ENCODE data around the gene ETNPPL. TPM values are rescaled to one million over a fixed set of nuclear protein-coding genes. Genes with fewer than 3 reads are reported as not detected.
A peak's percentile ranks its signal among the peaks of the same experiment; 100 is the strongest.

Gene ETNPPL
- total RNA-seq (ENCODE audit: low replicate concordance): 0.19 and 0.43 TPM in 2 replicates

DNA sequence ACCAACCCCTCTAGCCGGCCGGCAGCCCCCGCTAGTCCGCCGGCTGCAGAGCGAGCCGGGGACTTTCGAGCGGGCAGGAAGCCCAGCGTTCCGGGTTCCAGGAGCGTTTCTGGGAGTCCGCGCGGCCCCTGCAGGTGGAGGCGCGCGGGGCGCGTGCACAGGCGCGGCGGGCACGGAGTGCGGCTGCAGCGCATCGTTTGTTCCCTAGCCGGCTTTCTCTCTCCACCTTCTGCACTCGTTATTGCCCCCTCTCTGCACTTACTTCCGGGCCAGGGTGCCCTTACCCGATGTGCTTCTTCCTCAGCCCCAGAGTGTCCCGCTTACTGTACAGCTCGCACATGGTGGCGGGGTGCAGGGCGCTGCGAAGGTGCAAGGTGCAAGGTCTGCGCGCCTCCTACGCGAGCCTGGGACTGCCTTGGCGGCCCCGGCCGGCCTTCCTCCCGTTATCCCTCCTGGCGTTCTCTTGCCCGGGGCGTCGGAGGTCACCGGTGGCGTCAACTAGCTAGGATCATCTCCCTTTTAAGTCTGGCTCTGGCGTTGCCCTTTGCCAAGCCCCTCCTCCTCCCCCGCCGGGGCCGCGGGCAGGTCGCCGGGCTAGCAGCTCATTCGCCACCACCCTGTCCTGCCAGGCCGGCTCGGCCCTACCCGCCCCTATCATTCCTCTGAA lies at the start of gene ETNPPL:
TSS of gene ETNPPL (minus strand) at position 495 of the 667 bp plus-strand sequence. CDS start at position 340, 155 bp downstream.
- no peak within 1 kb of the TSS for H3K27ac ChIP-seq
- Mint-ChIP-seq H3K4me3 (peak within 1 kb of the TSS; percentile 85), H3K36me3 (peaks cover 2% of the 10 kb centered on the region), H3K27ac (no peak within 1 kb of the TSS), H3K4me1 (peaks cover 14% of the 10 kb centered on the region), H3K27me3 (ENCODE audit: insufficient read depth, low read depth) (peaks cover 22% of the 10 kb centered on the region), H3K9me3 (peaks cover 6% of the 10 kb centered on the region)
- peak within 1 kb of the TSS; percentile 86 for H3K4me2 ChIP-seq
- peaks cover 44% of the 10 kb centered on the region for H3K27me3 ChIP-seq
- H3K79me2 ChIP-seq (ENCODE audit: low read depth): no peaks in the 10 kb centered on the region
- peak; percentile 85 for DNase-seq (ENCODE audit: low spot score)
- TF ChIP-seq, protein P1, sequence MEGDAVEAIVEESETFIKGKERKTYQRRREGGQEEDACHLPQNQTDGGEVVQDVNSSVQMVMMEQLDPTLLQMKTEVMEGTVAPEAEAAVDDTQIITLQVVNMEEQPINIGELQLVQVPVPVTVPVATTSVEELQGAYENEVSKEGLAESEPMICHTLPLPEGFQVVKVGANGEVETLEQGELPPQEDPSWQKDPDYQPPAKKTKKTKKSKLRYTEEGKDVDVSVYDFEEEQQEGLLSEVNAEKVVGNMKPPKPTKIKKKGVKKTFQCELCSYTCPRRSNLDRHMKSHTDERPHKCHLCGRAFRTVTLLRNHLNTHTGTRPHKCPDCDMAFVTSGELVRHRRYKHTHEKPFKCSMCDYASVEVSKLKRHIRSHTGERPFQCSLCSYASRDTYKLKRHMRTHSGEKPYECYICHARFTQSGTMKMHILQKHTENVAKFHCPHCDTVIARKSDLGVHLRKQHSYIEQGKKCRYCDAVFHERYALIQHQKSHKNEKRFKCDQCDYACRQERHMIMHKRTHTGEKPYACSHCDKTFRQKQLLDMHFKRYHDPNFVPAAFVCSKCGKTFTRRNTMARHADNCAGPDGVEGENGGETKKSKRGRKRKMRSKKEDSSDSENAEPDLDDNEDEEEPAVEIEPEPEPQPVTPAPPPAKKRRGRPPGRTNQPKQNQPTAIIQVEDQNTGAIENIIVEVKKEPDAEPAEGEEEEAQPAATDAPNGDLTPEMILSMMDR (IDR thresholded peaks at IDR 0.05): no peak
- TF ChIP-seq EZH2phosphoT487 (IDR thresholded peaks at IDR 0.05): no peak
- no peak for TF ChIP-seq EZH2 (IDR thresholded peaks at IDR 0.05)
- peak within 1 kb of the TSS; percentile 63 for H3K4me3 ChIP-seq
- no peaks in the 10 kb centered on the region for H3K36me3 ChIP-seq
- peaks cover 22% of the 10 kb centered on the region for H3F3A ChIP-seq (ENCODE audit: low read depth)
- no peaks in the 10 kb centered on the region for H3K9me3 ChIP-seq (ENCODE audit: low read depth)
- no peak within 1 kb of the TSS for H3K9ac ChIP-seq
- H2AFZ ChIP-seq (replicated peaks): peak within 1 kb of the TSS; percentile 99
- H4K20me1 ChIP-seq (ENCODE audit: low read depth): no peaks in the 10 kb centered on the region
- H3K4me1 ChIP-seq: peaks cover 10% of the 10 kb centered on the region

DNA sequence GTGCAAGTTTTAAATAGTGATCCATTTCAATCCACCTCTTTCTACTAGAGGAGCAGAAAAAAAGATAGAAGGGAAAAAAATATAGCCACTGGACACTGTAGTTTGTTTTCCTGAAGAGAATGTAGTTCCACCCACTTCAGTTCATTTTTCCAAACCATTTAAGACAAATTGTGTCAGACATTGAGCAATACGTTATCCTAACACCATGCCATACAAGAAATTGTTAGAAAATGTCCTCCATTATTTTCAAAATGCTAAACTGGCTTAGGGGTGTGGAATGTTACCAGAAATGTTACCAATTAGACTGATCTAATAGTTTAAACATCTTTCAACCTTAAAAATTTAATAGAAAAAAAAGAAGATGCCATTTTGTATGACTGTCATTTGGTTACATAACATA lies 48.6 kb upstream of the ETNPPL start:
- H3K27me3 Mint-ChIP-seq (ENCODE audit: insufficient read depth, low read depth): no peaks in the 10 kb centered on the region
- TF ChIP-seq EZH2phosphoT487 (IDR thresholded peaks at IDR 0.05) (no peak), EZH2 (IDR thresholded peaks at IDR 0.05) (no peak)
- TF ChIP-seq, protein P1 (IDR thresholded peaks at IDR 0.05): no peak
- H3K4me1 Mint-ChIP-seq: no peaks in the 10 kb centered on the region
- DNase-seq (ENCODE audit: low spot score): no peak
- Histone ChIP-seq H3K79me2 (ENCODE audit: low read depth) (no peaks in the 10 kb centered on the region), H3F3A (ENCODE audit: low read depth) (no peaks in the 10 kb centered on the region), H2AFZ (replicated peaks) (no peak overlapping the region), H4K20me1 (ENCODE audit: low read depth) (no peaks in the 10 kb centered on the region), H3K27ac (no peak overlapping the region), H3K4me1 (no peaks in the 10 kb centered on the region), H3K36me3 (no peaks in the 10 kb centered on the region), H3K4me2 (no peak overlapping the region), H3K4me3 (no peak overlapping the region), H3K27me3 (no peaks in the 10 kb centered on the region), H3K9ac (no peak overlapping the region), H3K9me3 (ENCODE audit: low read depth) (no peaks in the 10 kb centered on the region)
- no peak overlapping the region for H3K27ac Mint-ChIP-seq
- H3K9me3 Mint-ChIP-seq: no peaks in the 10 kb centered on the region
- H3K4me3 Mint-ChIP-seq: no peak overlapping the region
- no peaks in the 10 kb centered on the region for H3K36me3 Mint-ChIP-seq

DNA sequence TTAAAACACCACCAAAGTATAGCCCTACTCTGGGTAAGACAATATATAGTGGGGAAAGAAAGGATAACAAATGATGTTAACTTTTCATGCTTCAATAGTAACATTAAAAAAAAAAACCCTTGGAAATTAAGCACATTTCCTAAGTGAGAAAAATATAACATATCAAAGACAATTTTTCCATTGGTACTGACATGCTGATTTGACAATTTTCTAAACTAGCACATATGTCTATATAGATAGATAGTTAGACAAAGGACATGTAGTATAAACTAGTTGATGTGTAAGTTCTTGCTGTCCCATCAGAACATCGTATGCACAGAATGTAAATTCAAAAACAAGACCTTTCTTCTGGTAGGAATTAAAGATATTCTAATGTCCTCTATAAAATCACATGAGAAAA lies 47.2 kb upstream of the ETNPPL start:
- Histone ChIP-seq H3K27me3 (no peaks in the 10 kb centered on the region), H3K9ac (no peak overlapping the region), H3K4me3 (no peak overlapping the region), H3K27ac (no peak overlapping the region), H3K36me3 (no peaks in the 10 kb centered on the region), H3K4me2 (no peak overlapping the region), H2AFZ (replicated peaks) (no peak overlapping the region), H3K79me2 (ENCODE audit: low read depth) (no peaks in the 10 kb centered on the region), H3K9me3 (ENCODE audit: low read depth) (no peaks in the 10 kb centered on the region), H3K4me1 (no peaks in the 10 kb centered on the region), H4K20me1 (ENCODE audit: low read depth) (no peaks in the 10 kb centered on the region), H3F3A (ENCODE audit: low read depth) (no peaks in the 10 kb centered on the region)
- no peaks in the 10 kb centered on the region for H3K9me3 Mint-ChIP-seq
- TF ChIP-seq, protein P1 (IDR thresholded peaks at IDR 0.05): no peak
- TF ChIP-seq EZH2 (IDR thresholded peaks at IDR 0.05): no peak
- TF ChIP-seq EZH2phosphoT487 (IDR thresholded peaks at IDR 0.05): no peak
- no peak for DNase-seq (ENCODE audit: low spot score)
- no peaks in the 10 kb centered on the region for H3K27me3 Mint-ChIP-seq (ENCODE audit: insufficient read depth, low read depth)
- no peaks in the 10 kb centered on the region for H3K36me3 Mint-ChIP-seq
- no peak overlapping the region for H3K4me3 Mint-ChIP-seq
- H3K27ac Mint-ChIP-seq: no peak overlapping the region
- no peaks in the 10 kb centered on the region for H3K4me1 Mint-ChIP-seq

Measured in neural progenitor cell (in vitro differentiated cells).